ENCODE data around the gene CLEC3B.

The CLEC3B gene

DNA sequence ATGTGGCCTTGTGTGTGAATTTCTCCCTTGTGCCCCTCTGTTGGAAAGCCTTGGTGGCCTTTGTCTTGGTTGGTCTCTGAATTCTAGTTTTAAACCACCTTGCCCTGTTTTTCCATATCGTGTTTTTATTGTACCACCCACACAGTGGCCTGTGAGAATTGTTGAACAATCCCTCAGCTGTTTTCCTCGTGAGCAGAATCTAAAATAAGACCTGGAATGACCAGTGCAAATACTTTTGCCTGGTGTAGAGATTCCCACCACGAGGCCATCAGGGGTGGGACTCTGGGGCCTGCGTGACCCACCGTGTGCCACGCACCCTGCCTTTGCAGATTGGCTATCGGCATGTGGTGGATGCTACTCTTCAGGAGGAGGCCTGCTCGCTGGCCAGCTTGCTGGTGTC is 19.0 kb upstream of the CLEC3B start:
- DNase-seq = no peak

DNA sequence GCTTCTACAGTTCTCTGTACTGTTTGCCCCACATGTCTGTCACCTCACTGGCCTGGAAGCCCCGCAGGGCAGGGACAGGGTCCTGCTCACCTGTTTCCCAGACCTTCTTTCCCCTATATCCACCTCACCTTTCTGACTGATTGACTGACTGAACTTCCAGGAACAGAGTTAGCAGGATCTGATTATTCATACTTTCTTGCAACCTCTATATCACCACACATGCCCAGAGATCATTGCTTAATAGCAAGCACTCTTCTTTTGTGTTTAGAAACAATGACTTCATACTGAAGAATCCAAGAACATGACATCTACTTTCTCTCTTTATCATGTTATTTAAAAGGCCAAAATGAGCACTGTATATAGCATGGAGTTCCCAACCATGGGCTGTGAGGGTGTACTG is 18.0 kb upstream of the CLEC3B start:
- DNase-seq = no peak

DNA sequence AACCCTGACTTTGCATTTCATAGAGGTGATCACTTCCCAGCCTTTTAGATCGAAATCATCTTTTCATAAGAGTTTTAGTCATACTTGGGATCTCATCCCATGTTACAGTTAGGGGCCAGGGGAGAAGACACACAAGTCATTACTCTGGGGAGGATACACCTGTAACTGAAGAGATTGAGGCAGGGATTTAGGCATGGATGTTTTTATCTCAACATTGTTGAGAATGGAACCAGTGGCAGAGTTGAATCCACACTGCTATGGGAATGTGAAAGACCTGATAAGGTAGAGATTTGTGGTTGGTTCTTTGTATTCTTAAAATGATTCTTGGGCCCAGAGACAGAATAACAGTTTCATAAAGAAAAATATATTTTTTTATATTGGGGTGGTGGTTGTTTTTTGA is 16.2 kb upstream of the CLEC3B start:
- no peak for DNase-seq

DNA sequence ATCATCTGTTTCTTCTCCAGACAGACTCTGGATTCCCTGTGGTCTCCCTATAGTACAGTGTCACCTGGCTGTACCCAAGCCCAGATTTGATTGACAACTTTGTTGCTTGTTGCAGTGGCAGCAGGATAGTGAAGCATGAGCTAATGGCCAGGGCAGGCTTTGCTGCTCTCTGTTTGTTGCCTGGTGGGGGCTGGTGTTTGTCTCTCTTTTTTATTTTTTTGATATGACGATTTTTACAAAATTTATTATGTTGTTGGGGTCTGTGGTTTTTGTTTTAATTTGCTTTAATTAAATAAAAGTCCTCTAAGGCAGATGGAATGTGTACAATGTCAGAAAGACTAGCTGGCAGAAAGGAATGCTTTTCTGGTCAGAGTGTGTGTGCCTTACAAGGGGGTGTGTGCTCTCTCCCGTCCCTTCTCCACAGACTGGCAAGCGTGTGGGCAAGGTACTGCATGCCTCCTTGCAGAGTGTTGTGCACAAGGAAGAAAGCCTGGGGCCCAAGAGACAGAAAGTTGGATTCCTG is 15.2 kb upstream of the CLEC3B start:
- no peak for DNase-seq

DNA sequence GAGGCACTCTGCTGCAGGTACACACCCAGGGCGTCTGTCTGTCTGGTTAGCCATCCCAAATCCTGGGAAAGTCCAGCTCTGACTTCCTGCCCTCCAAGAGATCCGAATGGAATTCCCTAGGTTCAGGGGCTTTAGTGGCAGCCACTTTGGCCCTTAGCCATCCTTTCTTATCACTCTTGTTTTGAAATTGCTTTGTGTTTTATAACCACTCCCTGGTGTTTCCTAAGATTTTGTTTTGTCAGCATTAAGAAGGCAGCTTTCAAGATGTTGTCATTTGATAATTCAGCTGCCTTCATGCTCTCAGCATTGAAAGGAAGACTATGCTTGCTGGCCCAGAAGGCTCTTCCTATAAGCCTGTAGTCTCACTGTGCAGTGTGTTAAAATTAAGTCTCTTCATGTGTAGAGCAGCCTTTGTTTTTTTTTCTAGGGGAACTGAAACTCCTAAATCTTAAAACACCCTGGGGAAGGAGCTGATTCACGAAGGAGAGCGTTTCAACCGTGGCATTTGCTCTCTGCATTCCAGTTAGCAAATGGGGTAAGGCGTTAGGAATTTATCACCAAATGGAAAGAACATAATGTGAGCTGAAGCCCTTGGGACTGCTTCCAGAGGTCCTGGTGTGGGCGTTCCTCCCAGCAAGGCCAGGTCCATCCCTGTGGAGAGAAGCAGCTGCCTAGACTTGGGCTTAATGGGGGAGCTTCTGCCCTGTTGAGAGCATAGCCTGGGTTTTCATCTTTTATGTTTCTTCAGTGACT is 14.2 kb upstream of the CLEC3B start:
- DNase-seq = no peak

DNA sequence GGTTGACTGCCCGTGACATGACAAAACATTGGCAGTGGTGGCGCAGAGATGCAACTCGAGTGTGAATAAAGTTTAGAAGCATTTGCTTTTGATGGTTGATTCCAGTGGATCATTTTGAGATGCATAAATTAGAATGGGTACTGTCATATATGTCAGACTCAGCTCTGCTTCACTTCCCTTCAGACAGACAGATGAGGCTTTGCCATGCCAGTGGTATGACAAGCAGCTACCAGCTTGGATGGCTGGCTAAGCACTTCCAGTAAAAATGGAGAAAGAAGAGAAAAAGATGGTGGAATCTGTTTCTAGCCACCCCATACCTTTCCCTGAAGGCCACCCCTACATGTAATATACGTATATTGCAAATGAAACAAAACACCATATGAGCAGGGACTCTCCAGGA is 13.5 kb upstream of the CLEC3B start:
- no peak for DNase-seq

DNA sequence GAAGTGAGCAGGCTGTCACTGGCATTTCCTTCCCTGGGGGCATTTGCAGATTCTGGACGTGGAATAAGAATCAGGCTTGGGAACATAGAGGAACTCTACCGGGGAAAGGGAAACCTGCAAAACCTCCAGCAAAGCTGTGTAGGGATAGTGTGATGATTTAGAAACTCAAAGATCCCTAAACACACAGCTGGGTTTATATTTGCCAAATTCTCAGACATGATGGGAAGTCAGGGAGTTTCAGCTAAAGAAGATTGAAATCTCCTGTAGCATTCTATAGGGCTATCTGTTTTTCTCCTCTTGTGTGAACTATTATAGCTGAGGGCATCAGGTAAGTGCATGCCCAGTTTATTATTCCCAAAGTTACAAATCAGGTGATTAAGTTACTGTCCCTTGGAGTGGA is 9.2 kb upstream of the CLEC3B start:
- DNase-seq = no peak

DNA sequence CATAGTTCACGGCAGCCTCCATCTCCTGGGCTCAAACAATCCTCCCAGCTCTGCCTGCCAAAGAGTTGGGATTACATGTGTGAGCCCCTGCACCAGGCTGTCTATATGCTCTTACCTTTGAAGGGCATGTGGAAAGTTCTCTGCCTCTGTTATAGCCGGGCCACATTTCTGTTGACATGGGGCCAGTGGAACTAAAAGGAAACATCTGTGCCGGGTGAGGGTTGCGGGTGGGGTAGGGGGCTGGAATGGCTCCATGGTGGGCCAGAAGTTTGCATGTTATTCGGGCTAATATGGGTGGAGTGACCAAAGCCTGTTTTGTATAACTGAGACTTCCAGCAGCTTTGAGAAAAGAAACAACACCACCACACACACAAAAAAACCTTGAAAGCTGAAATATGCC is 8.3 kb upstream of the CLEC3B start:
- DNase-seq = no peak

DNA sequence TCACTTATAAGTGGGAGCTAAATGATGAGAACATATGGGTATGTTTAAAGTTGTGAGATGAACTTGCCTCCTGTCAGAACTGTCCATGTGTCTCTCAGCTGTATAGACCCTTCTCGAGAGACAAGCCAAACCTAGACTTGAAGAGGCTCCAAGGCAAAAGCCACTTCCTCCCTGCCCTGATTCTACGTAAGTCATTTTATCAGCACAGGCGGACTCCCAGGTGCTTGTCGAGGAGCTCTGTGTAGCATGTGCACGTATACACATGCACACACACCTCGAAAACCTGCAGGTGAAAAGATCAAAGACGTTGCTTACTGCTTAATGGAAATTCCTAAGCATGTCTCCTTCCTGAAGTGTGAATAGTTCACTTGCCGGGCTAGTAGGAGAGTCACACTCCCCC is 5.6 kb upstream of the CLEC3B start:
- DNase-seq = no peak

DNA sequence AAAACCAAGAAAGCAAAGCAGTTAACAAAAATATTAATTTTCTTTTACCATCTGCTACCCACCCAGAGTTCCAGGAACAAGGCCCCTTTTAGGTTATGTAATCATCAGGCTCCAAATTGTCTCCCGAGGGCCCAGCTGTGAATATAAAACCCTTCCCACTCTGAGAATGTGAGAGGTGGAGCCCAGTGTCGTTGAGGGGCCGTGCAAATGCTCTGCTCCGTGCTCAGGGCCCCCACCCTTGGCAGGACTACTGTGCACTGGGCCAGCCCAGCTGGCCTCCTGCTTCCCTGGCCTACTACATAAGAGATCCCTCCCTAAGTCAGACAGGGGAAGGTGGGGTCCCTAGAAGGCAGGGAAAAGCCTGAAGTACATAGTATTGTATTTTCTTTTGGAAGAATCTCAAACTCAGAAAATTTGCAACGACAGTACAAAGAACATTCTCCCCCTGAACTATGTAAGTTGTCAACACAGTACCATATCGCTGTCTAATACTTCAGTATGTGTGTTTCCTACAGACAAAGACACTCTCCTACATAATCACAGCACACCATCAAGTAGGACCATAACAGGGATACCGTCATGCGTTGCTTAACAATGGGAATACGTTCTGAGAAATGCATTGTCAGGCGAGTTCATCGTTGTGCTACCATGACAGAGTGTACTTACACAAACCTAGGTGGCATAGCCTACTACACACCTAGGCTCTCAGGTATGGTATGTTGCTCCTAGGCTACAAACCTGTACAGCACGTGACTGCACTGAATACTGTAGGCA is 4.4 kb upstream of the CLEC3B start:
- DNase-seq = no peak

DNA sequence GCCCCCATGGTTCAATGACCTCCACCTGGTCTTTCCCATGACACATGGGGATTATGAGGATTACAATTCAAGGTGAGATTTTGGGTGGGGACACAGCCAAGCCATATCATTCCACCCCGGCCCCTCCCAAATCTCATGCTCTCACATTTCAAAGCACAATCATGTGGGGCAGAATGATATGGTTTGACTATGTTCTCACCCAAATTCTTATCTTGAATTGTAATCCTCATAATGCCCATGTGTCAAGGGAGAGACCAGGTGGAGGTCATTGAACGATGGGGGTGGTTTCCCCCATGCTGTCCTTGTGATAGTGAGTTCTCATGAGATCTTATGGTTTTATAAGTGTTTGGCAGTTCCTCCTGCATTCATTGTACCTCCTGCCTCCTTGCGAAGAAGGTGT is 2.4 kb upstream of the CLEC3B start:
- DNase-seq = no peak

DNA sequence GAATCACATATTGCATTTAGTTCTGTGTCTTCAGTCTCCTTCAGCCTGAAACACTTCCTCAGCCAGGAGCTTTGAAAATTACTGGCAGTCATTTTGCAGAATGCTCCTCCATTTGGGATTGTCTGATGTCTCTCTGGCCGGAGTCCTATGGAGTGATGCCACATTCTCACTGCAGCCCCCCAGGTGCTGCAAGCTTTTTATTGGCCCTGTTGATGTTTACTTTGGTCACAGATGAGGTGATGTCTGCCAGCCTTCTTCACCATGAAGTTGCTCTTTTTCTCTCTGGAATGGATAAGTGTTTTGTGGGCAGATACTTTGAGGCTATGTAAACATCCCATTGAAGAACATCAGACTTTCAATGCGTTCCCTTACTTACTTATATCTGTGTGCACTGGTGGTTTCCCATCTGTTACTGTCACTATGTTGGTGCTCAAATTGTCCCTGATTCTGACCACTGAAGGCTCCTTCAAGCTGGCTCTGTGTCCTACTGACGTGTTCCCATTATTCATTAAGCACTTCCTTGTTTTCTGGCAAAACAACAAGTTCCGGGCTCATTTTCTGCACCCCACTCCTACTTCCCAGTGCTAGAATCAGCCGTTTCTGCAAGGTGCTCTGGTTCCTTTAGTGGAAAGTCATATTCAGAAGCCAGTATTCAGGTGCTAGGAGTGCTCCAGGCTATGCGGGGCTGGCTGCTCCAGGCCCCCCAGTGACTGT is 1.4 kb upstream of the CLEC3B start:
- DNase-seq = no peak

DNA sequence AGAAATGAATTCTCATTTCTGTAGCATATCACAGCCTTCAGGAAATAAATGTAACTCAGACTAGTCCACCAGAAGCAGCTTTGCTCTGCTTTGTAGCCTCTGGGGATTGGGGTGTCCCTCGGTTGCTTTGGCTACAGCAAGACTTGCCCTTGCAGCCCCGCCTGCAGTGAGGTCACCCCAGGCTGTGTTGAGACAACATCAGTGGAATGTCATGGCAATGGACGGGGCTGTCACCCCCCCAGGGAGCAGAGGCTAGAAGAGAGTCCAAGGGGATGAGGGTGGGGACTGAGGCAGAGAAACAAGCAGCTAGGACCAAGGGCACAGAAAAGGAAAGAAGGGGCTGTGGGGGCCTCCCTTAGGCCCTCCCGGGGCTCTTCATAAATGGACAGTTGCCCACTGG is 854 bp downstream of the CLEC3B start:
- DNase-seq = no peak

DNA sequence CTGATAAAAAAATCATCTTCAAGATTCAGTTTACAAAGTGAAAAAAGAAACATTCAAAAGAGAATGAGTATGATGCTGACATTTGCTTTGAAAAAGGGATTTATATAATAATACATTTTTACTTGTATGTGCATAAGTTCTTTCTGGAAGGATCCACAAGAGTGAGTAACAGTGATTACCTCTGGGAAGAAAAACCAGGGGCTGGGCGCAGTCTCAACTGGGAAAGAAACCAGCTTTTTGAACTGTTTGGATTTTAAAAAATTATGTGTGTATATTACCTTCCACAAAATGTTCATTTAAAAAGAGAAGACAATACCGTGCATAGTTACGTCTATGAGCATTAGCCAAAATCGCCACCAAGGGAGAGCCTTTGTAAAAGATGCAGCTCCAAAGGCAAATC is 1.3 kb downstream of the CLEC3B start:
- no peak for DNase-seq

DNA sequence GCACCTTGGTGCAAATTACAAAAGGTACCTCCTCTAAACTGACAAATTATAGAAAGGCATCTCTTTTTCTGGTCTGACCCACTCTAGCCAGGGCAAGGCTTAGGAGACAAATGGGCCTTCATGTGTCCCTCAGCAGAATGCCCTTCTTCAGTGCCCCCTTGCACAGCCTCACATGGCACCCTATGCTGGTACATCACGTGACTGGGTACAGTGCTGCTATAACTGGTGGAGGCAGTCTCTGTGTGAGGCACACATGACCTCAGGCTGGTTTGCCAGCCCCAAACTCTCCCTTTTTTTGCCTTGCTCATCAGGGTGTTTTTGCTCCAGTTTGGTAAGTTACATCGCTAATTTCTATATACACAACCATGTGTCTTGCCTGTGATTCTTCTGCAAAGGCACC is 3.1 kb downstream of the CLEC3B start:
- DNase-seq = no peak

DNA sequence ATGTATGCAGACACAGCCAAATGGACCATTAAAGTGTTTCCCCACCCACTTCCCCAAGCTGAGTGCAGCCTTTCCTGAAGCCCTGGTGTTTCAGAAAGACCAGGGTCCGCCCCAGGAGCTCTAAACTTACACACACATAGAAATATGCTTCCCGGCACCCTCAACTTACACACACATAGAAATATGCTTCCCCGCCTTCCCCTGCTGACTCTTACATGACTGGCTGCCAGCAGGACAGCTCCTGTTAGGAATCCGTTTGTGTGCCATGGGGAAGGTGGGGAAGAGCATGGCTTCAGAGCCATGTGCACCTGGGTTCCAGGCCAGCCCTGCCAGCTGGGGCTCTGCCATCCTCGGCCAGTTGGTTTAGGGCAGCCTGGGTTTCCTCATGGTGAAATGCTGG is 3.6 kb downstream of the CLEC3B start:
- DNase-seq = no peak

DNA sequence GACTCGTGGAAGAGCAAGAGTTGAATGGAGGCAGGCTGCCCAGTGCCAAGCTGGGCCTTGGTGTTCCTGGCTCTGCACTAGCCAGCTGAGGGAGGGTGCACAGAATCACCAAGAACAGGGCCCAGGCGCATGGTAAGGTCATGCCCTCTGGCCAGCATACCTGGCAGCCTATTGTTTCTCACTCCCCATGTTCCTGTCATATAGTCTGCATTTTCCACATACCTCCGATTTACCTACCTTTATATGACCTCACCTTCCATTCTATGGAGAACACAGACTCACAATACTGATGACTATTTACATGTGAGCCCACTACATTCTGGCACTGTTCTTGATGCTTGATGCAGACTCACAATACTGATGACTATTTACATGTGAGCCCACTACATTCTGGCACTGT is 5.4 kb downstream of the CLEC3B start:
- DNase-seq = no peak

DNA sequence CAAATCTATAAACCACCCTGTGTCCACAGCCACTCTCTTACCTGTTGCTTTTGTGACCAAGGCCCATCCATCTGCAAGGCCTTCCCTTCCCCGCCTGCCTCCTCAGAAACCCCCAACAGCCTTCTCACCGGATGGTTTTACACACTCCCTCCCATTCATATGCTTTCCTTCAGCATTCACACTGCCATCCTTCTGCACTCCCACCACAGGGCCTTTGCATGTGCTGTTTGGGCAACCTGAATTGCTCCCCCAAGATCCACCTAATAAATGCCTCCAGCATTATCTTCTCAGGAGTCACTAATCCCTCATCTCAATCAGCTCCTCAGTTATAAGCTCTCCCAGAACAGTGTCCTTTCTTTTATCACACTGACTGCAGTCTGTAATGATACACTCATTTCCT is 6.0 kb downstream of the CLEC3B start:
- no peak for DNase-seq

DNA sequence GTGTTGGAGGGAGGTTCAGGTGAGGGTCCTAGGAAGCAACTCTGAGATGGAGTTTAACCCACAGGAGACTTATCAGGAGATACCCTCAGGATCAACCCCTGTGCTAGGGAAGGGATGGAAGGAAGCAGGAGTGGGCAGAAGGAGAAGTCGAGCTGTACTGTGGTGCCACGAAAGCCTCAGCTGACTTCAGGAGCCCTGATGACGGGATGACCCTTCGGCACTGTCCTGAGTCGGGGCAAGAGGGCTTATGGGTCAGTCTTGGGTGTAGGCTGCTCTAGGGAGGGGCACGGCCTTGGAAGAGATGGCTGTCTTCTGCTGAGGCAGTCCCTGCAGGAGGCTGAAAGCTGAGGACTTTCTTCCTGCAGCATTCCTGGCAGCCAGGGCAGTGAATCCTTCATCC is 7.7 kb downstream of the CLEC3B start:
- DNase-seq = no peak

DNA sequence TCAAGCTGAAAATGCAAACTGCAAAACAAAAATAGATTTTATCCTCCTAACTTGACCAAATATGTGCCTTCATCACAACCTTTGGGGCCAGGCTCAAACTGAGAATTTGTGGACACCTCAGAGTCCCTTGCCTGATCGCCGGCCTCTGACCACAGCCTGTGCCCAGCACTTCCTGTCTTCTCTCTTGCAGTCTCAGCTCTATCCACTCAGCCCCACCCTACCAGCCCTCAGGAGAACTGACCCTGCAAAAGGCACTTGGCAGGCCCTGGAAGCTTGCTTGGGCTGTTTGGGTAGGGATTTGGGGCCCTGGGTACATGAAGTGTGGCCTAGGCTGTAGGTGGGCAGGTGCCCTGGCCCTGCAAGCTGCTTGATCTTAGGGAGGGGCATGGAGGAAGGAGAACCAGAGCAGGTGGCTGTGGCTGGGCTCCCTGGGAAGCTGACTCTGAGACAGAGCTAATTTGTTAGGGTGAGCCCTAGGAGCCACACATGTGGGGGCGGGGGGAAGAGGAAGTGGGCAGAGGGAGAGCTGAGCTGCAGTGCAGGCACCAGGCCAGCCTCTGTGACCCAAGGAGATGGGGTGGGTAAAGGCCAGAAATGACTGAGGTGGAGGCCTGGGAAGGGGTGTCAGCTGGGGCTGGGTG is 8.6 kb downstream of the CLEC3B start:
- DNase-seq = no peak

DNA sequence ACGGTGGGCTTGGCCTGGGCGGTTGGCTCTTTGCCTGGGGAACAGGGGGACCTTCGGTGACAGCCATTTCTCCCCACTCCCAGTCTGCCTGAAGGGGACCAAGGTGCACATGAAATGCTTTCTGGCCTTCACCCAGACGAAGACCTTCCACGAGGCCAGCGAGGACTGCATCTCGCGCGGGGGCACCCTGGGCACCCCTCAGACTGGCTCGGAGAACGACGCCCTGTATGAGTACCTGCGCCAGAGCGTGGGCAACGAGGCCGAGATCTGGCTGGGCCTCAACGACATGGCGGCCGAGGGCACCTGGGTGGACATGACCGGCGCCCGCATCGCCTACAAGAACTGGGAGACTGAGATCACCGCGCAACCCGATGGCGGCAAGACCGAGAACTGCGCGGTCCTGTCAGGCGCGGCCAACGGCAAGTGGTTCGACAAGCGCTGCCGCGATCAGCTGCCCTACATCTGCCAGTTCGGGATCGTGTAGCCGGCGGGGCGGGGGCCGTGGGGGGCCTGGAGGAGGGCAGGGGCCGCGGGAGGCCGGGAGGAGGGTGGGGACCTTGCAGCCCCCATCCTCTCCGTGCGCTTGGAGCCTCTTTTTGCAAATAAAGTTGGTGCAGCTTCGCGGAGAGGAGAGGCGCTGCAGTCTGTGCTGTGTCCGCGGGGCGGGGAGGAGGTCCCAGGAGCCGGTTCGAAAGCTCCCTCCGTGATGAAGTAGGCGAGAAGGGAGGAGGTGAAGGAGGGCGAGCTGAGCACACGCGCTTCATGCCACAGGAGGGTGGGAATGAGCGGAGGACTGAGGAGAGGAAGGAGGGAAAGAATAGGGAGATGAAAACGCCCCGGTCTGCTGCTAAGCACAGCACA is 9.6 kb downstream of the CLEC3B start:
- peak; percentile 14 for DNase-seq

DNA sequence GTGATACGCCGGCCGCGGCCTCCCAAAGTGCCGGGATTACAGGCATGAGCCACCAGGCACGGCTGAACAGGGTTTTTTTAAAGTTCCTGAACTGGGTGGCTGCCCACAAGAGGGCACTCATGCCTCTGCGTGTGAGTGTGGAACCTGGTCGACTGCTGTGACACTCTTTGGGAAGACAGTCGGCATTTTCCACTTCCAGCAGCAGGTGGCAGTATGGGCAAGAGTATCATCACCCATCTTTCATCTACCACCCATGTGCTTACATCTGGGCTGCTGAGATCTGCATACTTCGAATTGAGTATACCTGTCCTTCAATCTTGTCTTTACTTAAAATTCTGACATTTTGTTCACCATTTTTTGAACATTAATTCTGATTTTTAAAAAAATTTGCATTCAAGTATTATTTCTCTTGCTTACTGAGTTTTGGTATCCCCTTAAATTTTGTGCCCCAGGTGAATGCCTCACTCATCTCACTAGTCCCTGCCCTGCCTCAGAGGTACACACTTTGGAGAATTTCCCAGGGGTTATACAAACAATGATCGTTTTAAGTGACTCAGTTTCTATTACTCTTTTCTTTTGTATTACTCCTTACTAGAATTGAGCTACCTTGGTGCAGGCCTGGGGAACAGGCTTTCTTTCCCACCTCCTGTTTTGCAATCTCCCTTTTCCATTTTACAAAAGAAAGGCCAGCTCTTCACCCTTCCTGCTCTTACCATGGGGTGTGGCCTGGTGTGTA is 11.8 kb downstream of the CLEC3B start:
- peak; percentile 94 for DNase-seq
